A549 (cell line): Measurements from ENCODE around the gene TTC36.
"Not testable (repeated sequence)": the region's sequence is repeated elsewhere in the genome, so short reads cannot be mapped to it uniquely, and the experiment has no call there.

Experiments
- CHD2 ChIP-seq: fragments of 150-350 bp; IDR thresholded peaks from 2 replicates; pipeline ENCODE4 v1.6.1; 2014; ENCODE audit warnings: low read length; ENCODE audit not compliant: partially characterized antibody
- CTCF ChIP-seq: fragments of >200 bp; sonication (Bioruptor Twin); formaldehyde crosslinking; IDR thresholded peaks from 3 replicates; pipeline ENCODE4 v1.5.1; 2016
- EHF ChIP-seq: fragments of 250-450 bp; sonication (Bioruptor Pico); IDR thresholded peaks from 2 replicates; pipeline ENCODE4 v1.5.0; 2020; ENCODE audit warnings: mild to moderate bottlenecking
- EP300 ChIP-seq, 2 experiments: fragments of >200 bp; sonication (Bioruptor Twin); formaldehyde crosslinking; IDR thresholded peaks; 2 replicates in 1 of 2; 3 replicates in 1 of 2; pipeline ENCODE4 v1.6.1; 2016 to 2017
- FOSL2 ChIP-seq, 2 experiments: fragments of 450-650 bp in 1 of 2; fragments of >200 bp in 1 of 2; sonication (Bioruptor Twin) in 1 of 2; formaldehyde crosslinking; IDR thresholded peaks; 2 replicates each; pipeline versions ENCODE4 v1.5.0 to v1.6.1; 2016 to 2020; ENCODE audit warnings: mild to moderate bottlenecking in 1 of 2, moderate library complexity in 1 of 2
- FOXS1 ChIP-seq: fragments of 250-450 bp; sonication (Bioruptor Pico); IDR thresholded peaks from 2 replicates; pipeline ENCODE4 v1.5.0; 2020; ENCODE audit warnings: mild to moderate bottlenecking, moderate library complexity
- HEYL ChIP-seq: fragments of 250-450 bp; sonication (Bioruptor Pico); IDR thresholded peaks from 2 replicates; pipeline ENCODE4 v1.8.0; 2021; ENCODE audit warnings: mild to moderate bottlenecking, moderate library complexity
- MAFK ChIP-seq: fragments of 450-650 bp; IDR thresholded peaks from 2 replicates; pipeline ENCODE4 v1.6.1; 2014; ENCODE audit not compliant: partially characterized antibody
- MAX ChIP-seq: IDR thresholded peaks from 2 replicates; pipeline ENCODE4 v1.6.1; 2012
- POLR2A ChIP-seq: IDR thresholded peaks from 2 replicates; pipeline ENCODE4 v1.6.1; 2012; ENCODE audit warnings: mild to moderate bottlenecking, low read length
- RAD21 ChIP-seq, 2 experiments: fragments of >200 bp in 1 of 2; sonication (Bioruptor Twin) in 1 of 2; formaldehyde crosslinking in 1 of 2; IDR thresholded peaks in 1 of 2; conservative IDR thresholded peaks in 1 of 2; 2 replicates in 1 of 2; 3 replicates in 1 of 2; pipeline ENCODE4 v1.6.1; 2012 to 2018; ENCODE audit warnings: inconsistent platforms in 1 of 2
- RFX5 ChIP-seq: fragments of 450-650 bp; IDR thresholded peaks from 2 replicates; pipeline ENCODE4 v1.7.1; 2014; ENCODE audit warnings: antibody characterized with exemption, mild to moderate bottlenecking, moderate library complexity
- ZFP36 ChIP-seq: fragments of 450-650 bp; IDR thresholded peaks from 2 replicates; pipeline ENCODE4 v1.6.1; 2014; ENCODE audit warnings: borderline replicate concordance; ENCODE audit not compliant: partially characterized antibody

- TF ChIP-seq RAD21 (conservative IDR thresholded peaks at IDR 0.05 in 1 of 2, IDR thresholded peaks at IDR 0.05 in 1 of 2); POLR2A; CTCF; ZFP36; EHF (CRISPR knock-in tag); CHD2; HEYL; MAX; RFX5; MAFK; FOXS1 (CRISPR knock-in tag); FOSL2 (IDR thresholded peaks at IDR 0.05); FOSL2 (CRISPR knock-in tag; IDR thresholded peaks at IDR 0.05); EP300 (IDR thresholded peaks at IDR 0.05): not testable (repeated sequence)
Observed at GRCh38 chr11:118481238-118481637, 46.0 kb upstream of the TTC36 start.
